ENCODE data around the gene ACP5.
A peak's percentile ranks its signal among the peaks of the same experiment; 100 is the strongest.
"Not testable (repeated sequence)": the region's sequence is repeated elsewhere in the genome, so short reads cannot be mapped to it uniquely, and the experiment has no call there.

Gene ACP5

GRCh38 chr19:11578258-11579142 lies 1.1 kb upstream of the ACP5 start:
- DNase-seq (ENCODE audit: low spot score): no peak

GRCh38 chr19:11576227-11576626 lies 1.2 kb downstream of the ACP5 start:
- no peak for DNase-seq (ENCODE audit: low spot score)

GRCh38 chr19:11574689-11575088 lies 2.8 kb downstream of the ACP5 start:
- no peak for DNase-seq (ENCODE audit: low spot score)

- not testable (repeated sequence) for DNase-seq (ENCODE audit: low spot score)
Measured at GRCh38 chr19:11573763-11574162, 3.7 kb downstream of the ACP5 start.

- DNase-seq (ENCODE audit: low spot score): not testable (repeated sequence)
Measured at GRCh38 chr19:11573354-11573753, 4.1 kb downstream of the ACP5 start.

GRCh38 chr19:11570039-11570462 lies 7.4 kb downstream of the ACP5 start:
- no peak for DNase-seq (ENCODE audit: low spot score)

GRCh38 chr19:11566164-11566563 lies 11.3 kb downstream of the ACP5 start:
- DNase-seq (ENCODE audit: low spot score): no peak

- DNase-seq (ENCODE audit: low spot score): not testable (repeated sequence)
Measured at GRCh38 chr19:11565649-11565980, 11.8 kb downstream of the ACP5 start.

- not testable (repeated sequence) for DNase-seq (ENCODE audit: low spot score)
Measured at GRCh38 chr19:11564082-11564807, 13.2 kb downstream of the ACP5 start.

GRCh38 chr19:11563532-11563931 lies 13.9 kb downstream of the ACP5 start:
- no peak for DNase-seq (ENCODE audit: low spot score)

GRCh38 chr19:11560404-11561051 lies 16.9 kb downstream of the ACP5 start:
- DNase-seq (ENCODE audit: low spot score): peak; percentile 73

- peak; percentile 99 for DNase-seq (ENCODE audit: low spot score)
Measured at GRCh38 chr19:11558881-11559828, 18.3 kb downstream of the ACP5 start, which contains the start of gene ELOF1. ELOF1 (minus strand) TSS chr19:11559230; CDS start chr19:11554347, 4,883 bp downstream.

- DNase-seq (ENCODE audit: low spot score): no peak
Measured at GRCh38 chr19:11556634-11557420, 20.6 kb downstream of the ACP5 start.

GRCh38 chr19:11555246-11555645 lies 22.2 kb downstream of the ACP5 start:
- DNase-seq (ENCODE audit: low spot score): peak; percentile 47

GRCh38 chr19:11554160-11554559 lies 23.3 kb downstream of the ACP5 start:
- DNase-seq (ENCODE audit: low spot score): no peak

- no peak for DNase-seq (ENCODE audit: low spot score)
Measured at GRCh38 chr19:11552666-11553372, 24.6 kb downstream of the ACP5 start.

- DNase-seq (ENCODE audit: low spot score): no peak
Measured at GRCh38 chr19:11551603-11552235, 25.7 kb downstream of the ACP5 start.

- no peak for DNase-seq (ENCODE audit: low spot score)
Measured at GRCh38 chr19:11550265-11550664, 27.2 kb downstream of the ACP5 start.

- DNase-seq (ENCODE audit: low spot score): no peak
Measured at GRCh38 chr19:11549386-11549953, 28.0 kb downstream of the ACP5 start.

All from globus pallidus (tissue), 1 donor.